Suppressor macrophage (primary cell): ENCODE results near the gene ZCCHC3.
"Not testable (repeated sequence)": the region's sequence is repeated elsewhere in the genome, so short reads cannot be mapped to it uniquely, and the experiment has no call there.

Source experiments
- DNase-seq, 4 experiments: peaks; one replicate each; pipeline ENCODE4 v3.0.0-alpha.2; 2020 to 2022

The ZCCHC3 gene

DNA sequence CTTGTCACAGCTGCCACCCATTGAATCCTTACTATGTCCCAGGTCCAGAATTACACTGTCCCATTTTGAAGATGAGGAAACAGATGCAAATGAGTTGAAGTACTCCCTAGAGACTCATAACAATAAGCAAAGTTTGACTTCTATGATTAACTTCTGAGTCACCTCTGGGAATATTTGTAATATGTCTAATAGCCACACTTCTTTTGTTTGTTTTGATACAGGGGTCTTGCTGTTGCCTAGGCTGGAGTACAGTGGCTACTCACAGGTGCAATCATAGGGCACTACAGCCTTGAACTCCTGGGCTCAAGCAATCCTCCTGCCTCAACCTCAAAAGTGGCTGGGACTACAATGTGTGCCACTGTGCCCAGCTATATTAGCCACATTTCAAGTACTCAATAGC lies 16.6 kb downstream of the ZCCHC3 start:
- DNase-seq = no peak

DNA sequence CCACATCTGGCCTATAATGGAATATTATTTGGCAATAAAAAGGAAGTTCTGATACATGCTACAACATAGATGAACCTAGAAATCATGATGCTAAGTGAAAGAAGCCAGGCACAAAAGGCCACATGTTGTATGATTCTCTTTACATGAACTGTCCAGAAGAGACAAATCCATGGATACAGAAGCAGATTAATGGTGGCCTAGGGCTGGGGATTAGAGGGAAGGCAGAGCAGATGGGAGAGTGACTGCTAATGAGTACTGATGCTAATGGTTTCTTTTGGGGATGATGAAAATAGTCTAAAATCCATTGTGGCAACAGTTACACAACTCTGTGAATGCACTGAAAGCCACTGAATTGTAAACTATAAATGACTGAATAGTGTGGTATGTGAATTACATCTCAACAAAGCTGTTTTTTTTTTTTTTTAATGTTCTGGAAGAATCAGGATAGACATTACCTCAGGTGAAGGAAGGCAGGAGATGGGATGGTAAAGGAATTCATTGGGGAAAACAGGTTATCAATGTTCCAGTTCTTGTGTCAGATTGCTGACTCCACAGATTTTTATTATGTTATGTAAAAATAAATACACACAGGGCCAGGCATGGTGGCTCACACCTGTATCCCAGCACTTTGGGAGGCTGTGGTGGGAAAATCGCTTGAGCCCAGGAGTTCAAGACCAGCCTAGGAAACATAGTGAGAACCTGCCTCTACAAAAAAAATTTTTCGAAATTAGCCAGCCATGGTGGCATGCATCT lies 19.1 kb downstream of the ZCCHC3 start:
- no peak for DNase-seq

GRCh38 chr20:324177-325044 lies 27.0 kb downstream of the ZCCHC3 start:
- peak; percentile 89 to 95 (median 93) for DNase-seq

DNA sequence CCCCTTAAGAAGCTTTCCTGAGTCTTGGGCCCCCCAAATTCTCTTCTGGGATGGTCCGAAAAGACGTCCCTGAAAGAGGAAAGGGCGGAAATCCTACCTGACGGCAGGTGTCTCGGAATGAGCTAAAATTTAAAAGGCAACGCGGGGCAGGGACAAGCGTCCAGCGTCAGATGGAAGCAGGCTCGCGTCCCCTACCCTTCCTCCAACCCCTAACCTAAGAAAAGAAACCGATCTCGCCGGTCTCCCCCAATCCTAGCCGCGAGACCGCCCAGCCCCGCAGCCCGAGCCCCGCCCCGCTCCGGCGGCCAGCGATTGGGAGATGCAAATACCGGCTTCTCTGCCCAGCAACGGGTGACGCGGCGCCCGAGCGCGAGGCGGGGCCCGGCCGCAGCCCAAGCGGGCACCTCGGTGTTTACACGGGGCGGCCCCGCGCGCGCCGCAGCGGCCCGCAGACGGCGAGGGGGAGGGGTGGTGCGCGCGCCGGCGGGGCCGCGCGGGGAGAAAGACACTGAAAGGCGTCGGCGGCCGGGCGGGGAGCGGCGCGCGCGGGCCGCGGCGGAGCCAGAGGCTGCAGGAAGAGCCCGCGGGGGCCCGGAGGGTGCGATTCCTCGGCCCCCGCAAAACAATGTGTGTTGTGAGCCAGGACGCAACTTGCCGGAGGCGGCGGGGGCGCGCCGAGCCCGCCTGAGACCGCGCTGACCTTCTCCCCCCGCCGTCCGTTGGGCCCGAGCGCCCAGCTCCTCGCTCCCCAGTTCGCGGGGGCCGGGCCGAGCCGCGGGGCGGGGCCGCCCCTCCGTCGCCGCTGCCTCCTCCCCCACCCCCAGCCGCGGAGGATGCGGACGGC lies 27.9 kb downstream of the ZCCHC3 start, which contains the start of gene SOX12:
Gene SOX12, plus strand, starts transcription at position 508 of the 844 bp plus-strand sequence. CDS start 373 bp downstream, outside the sequence.
- DNase-seq = peak; percentile 93 to 97 (median 96)

GRCh38 chr20:325889-326644 lies 28.7 kb downstream of the ZCCHC3 start:
- peak; percentile 19 to 69 (median 52) for DNase-seq

GRCh38 chr20:326645-327185 lies 29.3 kb downstream of the ZCCHC3 start:
- DNase-seq = peak in 1 of 4 experiments; percentile 35

DNA sequence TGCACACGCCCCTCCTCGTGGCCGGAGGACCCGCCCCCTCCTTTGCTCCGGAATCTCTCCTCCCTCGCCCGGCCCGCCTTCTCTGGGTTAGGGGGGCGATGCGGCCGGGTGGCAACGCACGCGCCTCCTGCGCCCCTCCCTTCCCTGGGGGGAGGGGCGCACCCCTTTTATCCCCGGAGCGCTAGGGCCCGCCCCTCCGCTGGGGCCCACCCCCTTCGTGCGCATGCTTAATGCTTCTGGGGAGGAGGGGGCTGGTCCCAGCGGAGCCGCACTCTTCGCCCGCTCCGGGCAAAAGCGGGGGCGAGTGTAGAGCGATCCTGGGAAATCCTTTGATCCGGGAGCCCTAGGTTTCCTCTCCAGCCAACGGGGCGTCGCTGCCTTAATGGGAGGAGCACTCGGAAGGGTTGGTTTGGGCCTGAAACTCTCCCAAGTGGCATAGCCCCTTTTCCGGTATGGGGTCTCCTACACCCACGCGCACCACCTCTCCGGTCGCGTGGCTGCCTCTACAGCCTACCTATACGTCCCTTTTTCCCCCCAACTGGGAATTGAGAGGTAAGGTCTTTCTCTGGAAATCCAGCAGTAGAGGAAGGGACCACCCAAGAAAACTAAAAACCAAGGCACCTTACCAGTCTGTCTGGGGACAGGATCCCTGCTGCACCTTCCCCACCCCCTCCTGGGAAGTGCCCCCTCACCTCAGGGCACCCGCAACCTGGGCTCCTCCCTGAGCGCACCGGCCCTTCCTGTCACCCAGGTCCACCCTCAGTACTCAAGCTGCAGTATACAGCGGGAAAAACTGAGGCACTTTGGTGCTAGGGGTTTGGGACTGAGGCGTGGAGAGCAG lies 30.0 kb downstream of the ZCCHC3 start:
- peak; percentile 36 to 73 (median 52) for DNase-seq

DNA sequence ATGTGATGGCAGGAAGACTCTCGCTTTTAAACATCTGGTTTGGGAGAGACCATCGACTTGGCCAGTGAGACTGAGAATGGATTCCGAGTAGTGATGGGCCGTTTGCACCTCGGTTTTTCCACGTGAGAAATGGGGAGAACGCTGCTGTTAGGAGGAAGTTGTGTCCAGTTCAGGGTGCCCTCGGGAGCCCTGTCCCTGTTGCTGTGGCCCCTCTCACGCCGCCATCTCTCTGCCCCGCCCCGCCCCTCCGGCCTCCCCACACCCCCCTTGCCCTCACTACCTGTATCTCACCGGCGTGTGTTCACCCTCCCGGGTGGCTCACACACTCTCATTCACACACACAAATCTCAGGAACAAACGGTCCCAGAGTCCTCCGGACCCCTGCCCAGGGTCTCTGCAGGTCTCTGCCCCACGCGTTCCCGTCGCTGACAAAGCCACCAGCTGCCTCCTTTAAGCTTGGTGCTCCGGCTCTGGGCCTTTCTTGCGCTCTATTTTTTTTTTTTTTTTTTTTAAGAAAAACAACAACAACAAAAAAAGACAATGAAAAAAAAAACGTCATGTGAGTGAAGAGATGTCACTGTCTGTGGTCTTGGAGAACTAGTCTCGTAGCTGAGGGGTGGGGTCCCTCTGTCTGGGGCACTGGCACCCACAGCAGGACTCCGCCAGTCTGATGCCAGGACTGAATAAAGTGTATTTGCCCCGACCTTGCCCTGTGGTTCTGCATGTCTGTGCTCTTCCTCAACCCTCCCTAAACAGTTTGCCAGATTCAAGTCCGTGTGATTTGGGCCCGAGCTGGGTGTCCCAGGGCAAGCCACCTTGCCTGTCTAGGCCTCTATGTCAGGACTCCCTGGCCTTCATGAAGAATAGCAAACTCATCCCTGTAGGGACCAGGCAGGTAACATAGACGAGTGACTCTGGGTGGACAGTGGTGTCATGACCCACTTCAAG lies 30.9 kb downstream of the ZCCHC3 start:
- no peak for DNase-seq

DNA sequence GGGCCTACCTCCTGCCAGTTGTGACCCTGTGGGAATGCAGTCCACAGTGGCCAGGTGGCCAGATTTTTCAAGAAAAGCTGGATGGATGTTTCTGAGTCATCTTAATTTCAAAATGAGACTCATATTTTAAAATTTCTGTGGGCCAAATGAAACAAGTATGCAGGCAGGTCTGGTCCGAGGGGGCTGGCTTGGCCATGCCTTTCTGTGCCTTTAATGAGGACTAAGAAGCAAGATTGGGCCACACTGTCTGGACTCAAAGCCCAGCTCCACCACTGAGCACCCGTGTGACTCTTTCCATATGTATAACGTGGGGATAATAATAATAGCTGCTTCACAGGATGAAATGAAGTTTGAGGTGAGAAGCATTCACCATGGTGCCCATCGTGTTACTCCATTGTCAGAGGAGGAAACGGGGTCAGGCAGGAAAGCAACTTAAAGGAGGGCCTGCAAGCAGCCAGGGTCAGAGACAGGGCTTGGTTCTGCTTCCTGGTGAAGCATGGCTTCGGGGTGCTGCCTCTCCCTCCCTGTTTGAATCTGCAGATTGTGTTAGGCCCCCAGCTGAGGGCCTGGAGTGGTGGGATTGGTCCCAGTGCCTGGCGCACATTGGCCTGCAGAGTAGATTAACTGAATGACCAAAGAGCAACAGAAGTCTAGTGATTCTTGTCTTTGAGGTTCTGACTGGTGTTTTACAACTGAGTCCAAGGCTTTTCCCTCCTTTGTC lies 31.8 kb downstream of the ZCCHC3 start:
- DNase-seq = no peak

DNA sequence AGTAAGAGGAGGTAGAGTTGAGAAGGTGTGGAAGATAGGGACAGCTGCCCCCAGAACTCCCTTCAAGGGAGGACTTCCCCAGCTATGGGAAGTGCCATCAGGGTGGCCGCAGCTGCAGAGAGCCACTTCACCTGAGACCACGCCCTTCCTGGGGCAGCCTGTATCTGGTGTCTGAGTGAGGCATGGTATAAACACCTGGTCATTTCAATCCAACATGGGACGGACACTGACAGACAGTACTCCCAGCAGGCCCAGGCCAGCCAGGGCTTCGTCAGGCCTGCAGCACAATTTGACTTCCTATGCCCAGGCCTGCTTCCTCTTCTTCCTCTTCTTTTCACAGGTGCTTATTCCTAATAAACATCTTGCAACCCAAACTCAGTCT lies 32.5 kb downstream of the ZCCHC3 start:
- DNase-seq = no peak

DNA sequence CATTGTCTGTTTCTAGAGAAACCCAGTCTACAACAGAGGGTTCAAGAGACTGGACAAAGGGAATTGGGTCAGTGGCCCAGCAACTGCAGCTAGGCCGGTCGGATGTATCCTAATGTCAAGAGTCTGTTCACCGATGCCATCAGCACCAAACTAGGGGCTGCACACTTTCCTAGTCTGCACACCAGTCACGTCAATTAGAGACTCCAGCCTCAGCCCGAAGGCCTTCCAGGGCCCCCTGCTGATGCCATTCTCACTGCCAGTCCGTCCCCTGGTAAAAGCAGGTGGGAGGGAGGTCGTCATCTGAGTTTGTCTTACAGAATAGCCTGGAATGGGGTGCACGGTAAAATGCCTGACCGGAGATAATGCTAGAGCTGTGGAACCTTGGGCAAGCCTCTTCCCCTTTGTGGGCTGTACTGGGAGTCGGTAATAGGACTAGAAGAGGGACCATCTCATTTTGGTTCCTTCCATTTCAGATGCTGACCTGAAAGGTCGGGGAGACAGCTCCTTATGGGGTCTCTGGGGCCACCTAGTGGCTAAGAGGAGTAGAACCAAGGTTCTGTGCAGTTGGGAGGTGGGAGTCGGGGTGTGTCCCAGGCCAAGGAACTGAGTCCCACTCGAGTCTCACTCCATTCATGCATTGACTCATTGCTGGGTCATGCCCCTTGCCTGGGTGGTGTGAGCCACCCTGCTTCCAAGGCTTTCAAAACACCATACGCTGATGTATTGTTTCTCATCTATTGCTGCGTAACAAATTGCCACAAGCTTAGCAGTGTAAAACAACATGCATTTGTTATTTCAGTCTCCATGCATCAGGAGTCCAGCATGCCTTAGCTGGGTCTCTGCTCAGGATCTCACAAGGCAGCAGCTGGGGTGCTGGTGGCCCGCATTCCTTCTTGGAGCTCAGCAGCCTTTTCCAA lies 33.1 kb downstream of the ZCCHC3 start:
- DNase-seq = peak; percentile 81 to 93 (median 88)

- DNase-seq = no peak
Observed at GRCh38 chr20:334578-334977, 37.2 kb downstream of the ZCCHC3 start.

- not testable (repeated sequence) for DNase-seq
Observed at GRCh38 chr20:336040-336439, 38.7 kb downstream of the ZCCHC3 start.

GRCh38 chr20:341682-342081 lies 44.3 kb downstream of the ZCCHC3 start:
- DNase-seq = peak; percentile 57 to 84 (median 68)

DNA sequence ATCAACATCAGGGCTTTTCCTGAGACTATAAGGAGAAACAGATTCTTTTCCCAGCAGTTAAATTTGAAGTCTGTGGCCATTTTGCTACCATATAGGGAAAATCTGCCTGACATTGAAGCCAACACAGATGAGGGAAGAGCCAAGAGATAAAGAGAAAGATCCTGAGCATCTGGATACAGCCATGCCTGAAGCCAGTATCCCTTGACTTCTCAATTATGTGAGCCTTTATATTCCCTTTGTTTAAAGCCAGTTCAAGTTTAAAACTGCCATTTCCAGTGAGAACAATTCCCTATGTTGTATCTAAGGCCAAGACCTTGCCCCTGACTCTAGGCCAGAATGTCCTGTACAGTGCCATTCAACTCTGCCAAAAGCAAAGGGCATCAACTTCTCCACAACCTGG lies 45.7 kb downstream of the ZCCHC3 start:
- DNase-seq = no peak

DNA sequence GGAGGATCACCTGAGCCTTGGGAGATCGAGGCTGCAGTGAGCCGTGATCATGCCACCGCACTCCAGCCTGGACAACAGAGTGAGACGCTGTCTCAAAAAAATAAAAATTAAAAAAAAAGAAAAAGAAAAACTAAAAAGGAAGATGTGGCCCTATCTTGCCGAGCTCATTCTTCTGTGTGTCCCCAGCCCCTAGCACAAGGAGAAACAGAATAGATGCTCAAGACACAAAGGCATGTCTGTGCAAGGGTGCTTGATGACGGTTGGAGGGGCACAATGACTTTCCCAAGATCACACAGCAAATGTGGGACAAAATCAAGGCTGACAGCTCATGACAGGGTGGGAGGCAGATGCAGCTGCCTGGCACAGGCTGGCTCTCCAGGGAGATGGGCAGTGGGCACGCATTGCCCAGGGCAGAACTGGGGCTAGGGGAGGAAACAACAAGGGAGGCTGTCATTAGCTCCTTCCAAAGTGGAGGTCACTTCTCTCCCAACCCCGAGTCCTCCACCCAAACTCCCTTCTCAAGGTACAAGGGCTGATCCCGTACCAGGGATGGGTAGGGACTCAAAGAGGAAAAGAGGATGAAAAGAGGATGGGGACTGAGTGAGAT lies 48.8 kb downstream of the ZCCHC3 start:
- DNase-seq = no peak
